Loucy (cell line): ENCODE data around the gene PCGF1.

ENCODE experiments used
- H2AFZ ChIP-seq: fragments of 200-600 bp; sonication (generic); 2 replicates; pipeline ENCODE4 v1.6.0; 2016; ENCODE audit warnings: antibody characterized with exemption, mild to moderate bottlenecking, low read length, moderate library complexity
- H3F3A ChIP-seq: fragments of 200-600 bp; 2 replicates; pipeline ENCODE4 v1.6.0; 2016; ENCODE audit warnings: antibody characterized with exemption, low read depth, mild to moderate bottlenecking
- H3K27me3 ChIP-seq: fragments of 200-600 bp; sonication (generic); 2 replicates; pipeline ENCODE4 v1.6.1; 2014; ENCODE audit warnings: low read length, mild to moderate bottlenecking; ENCODE audit not compliant: insufficient read depth, poor library complexity, severe bottlenecking
- H3K36me3 ChIP-seq: fragments of 200-600 bp; sonication (generic); 2 replicates; pipeline ENCODE4 v1.6.1; 2016; ENCODE audit warnings: low read length; ENCODE audit not compliant: insufficient read depth
- H3K4me1 ChIP-seq: fragments of 200-600 bp; sonication (generic); 2 replicates; pipeline ENCODE4 v1.5.1; 2014; ENCODE audit warnings: low read length, mild to moderate bottlenecking; ENCODE audit not compliant: insufficient read depth, poor library complexity, severe bottlenecking
- H3K4me2 ChIP-seq: fragments of 200-600 bp; sonication (generic); 2 replicates; pipeline ENCODE4 v1.6.0; 2014; ENCODE audit warnings: antibody characterized with exemption, low read length, low read depth, mild to moderate bottlenecking; ENCODE audit not compliant: poor library complexity, severe bottlenecking
- H3K4me3 ChIP-seq: fragments of 200-600 bp; sonication (generic); 2 replicates; pipeline ENCODE4 v1.5.1; 2014; ENCODE audit warnings: low read length, mild to moderate bottlenecking, mixed read lengths; ENCODE audit not compliant: poor library complexity, severe bottlenecking
- H3K79me2 ChIP-seq: fragments of 200-600 bp; sonication (generic); 2 replicates; pipeline ENCODE4 v1.6.1; 2014; ENCODE audit warnings: low read length; ENCODE audit not compliant: insufficient read depth
- H3K9ac ChIP-seq: fragments of 200-600 bp; sonication (generic); 2 replicates; pipeline ENCODE4 v1.6.0; 2014; ENCODE audit warnings: mild to moderate bottlenecking, low read depth, low read length, moderate library complexity; ENCODE audit not compliant: poor library complexity, severe bottlenecking
- H3K9me2 ChIP-seq: fragments of 200-600 bp; sonication (generic); replicated peaks from 2 replicates; pipeline ENCODE4 v1.6.1; 2016; ENCODE audit warnings: low read depth, low read length, mixed read lengths
- H3K9me3 ChIP-seq: fragments of 200-600 bp; sonication (generic); 2 replicates; pipeline ENCODE4 v1.6.1; 2014; ENCODE audit warnings: mild to moderate bottlenecking, antibody characterized with exemption, low read length, low read depth; ENCODE audit not compliant: insufficient read depth
- H4K20me1 ChIP-seq: fragments of 200-600 bp; sonication (generic); 2 replicates; pipeline ENCODE4 v1.6.0; 2014; ENCODE audit warnings: antibody characterized with exemption, low read length, mild to moderate bottlenecking; ENCODE audit not compliant: insufficient read depth, poor library complexity, severe bottlenecking
- CTCF ChIP-seq: fragments of 200-600 bp; sonication (generic); conservative IDR thresholded peaks from 2 replicates; pipeline ENCODE4 v1.5.1; 2014; ENCODE audit warnings: mild to moderate bottlenecking, antibody characterized with exemption, low read length
- EZH2phosphoT487 ChIP-seq: fragments of 200-600 bp; IDR thresholded peaks from 2 replicates; pipeline ENCODE4 v1.6.1; 2018; ENCODE audit warnings: antibody characterized with exemption, mild to moderate bottlenecking, moderate library complexity, borderline replicate concordance

Gene PCGF1

DNA sequence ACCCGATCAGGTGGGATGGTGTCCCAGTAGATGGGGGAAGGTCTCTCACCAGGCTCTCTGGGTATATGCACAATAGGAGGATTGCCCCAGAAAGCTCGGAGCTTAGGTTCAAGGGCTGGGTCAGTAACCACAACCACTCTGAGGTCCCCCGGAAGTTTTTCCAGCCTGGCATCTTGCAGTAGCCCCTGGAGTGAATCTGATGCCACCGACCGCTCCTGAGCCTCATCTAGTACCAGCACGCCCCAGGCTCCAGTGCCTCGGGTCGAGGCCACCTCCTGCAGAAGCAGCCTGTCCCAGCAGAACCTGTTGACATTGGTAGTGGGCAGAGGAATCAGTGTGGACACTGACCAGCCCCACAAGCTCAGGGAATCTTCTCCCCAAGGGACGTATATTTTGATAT, 16.5 kb upstream of the PCGF1 start:
- H3F3A ChIP-seq = 0 out of 2 replicates have a peak, but pooled peaks cover 3% of the 10 kb centered on the region
- no peaks in the 10 kb centered on the region for H3K27me3 ChIP-seq
- H4K20me1 ChIP-seq = peaks cover 16% of the 10 kb centered on the region
- peaks cover 20% of the 10 kb centered on the region for H3K4me1 ChIP-seq
- no peaks in the 10 kb centered on the region for H3K9me3 ChIP-seq
- H3K4me2 ChIP-seq = no peak overlapping the region
- H3K9ac ChIP-seq = no peak overlapping the region
- no peak overlapping the region for H2AFZ ChIP-seq
- H3K9me2 ChIP-seq = no peaks in the 10 kb centered on the region
- H3K79me2 ChIP-seq = peaks cover 25% of the 10 kb centered on the region
- H3K36me3 ChIP-seq = peaks cover 17% of the 10 kb centered on the region; the same call in 1 of the 2 replicates
- H3K4me3 ChIP-seq = no peak overlapping the region
- TF ChIP-seq CTCF (no peak), EZH2phosphoT487 (no peak)

- Histone ChIP-seq H3F3A (0 out of 2 replicates have a peak, but pooled peaks cover 3% of the 10 kb centered on the region), H3K9me3 (no peaks in the 10 kb centered on the region), H3K27me3 (no peaks in the 10 kb centered on the region), H3K36me3 (peaks cover 17% of the 10 kb centered on the region; the same call in 1 of the 2 replicates), H3K4me1 (peaks cover 8% of the 10 kb centered on the region), H2AFZ (no peak overlapping the region), H4K20me1 (peaks cover under 1% of the 10 kb centered on the region), H3K9me2 (no peaks in the 10 kb centered on the region), H3K9ac (no peak overlapping the region), H3K4me3 (no peak overlapping the region), H3K79me2 (peaks cover 10% of the 10 kb centered on the region; the same call in 1 of the 2 replicates), H3K4me2 (no peak overlapping the region)
- TF ChIP-seq EZH2phosphoT487 (no peak), CTCF (no peak)
Measured at GRCh38 chr2:74522516-74522915, 15.0 kb upstream of the PCGF1 start.

DNA sequence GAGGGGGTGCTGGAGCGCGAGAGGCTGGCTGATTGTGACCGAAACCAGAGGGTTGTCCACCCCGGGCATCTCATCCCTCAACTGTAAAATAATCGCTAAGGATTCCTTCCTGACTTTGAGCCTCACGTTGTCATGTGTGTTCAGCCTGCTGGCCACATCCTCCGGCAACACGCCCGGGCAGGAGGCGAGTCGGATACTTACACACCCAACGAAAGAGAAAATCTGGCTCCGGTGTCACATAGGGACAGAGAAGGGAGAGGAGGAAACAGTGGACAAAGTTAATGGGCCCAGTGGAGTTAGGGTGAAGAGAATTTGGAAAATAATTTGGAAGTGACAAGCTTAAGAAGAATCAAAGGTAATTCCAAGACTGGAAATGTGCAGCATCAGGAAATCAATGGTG, 9.2 kb upstream of the PCGF1 start:
- H3K4me2 ChIP-seq = no peak overlapping the region
- no peaks in the 10 kb centered on the region for H3K79me2 ChIP-seq
- H3K27me3 ChIP-seq = peaks cover 14% of the 10 kb centered on the region
- no peaks in the 10 kb centered on the region for H4K20me1 ChIP-seq
- H3K4me3 ChIP-seq = no peak overlapping the region
- H3K9ac ChIP-seq = no peak overlapping the region
- no peak overlapping the region for H2AFZ ChIP-seq
- TF ChIP-seq EZH2phosphoT487 (no peak), CTCF (no peak)
- no peaks in the 10 kb centered on the region for H3K36me3 ChIP-seq
- no peaks in the 10 kb centered on the region for H3F3A ChIP-seq
- no peaks in the 10 kb centered on the region for H3K9me3 ChIP-seq
- peaks cover 5% of the 10 kb centered on the region for H3K4me1 ChIP-seq
- no peaks in the 10 kb centered on the region for H3K9me2 ChIP-seq
